A172 (cell line): Measurements from ENCODE around the gene HJURP. TPM values are rescaled to one million over a fixed set of nuclear protein-coding genes. Genes with fewer than 3 reads are reported as not detected.

Source experiments
- DNase-seq: peaks from one replicate; pipeline ENCODE4 v3.0.0-alpha.2; 2015; ENCODE audit warnings: low spot score
- total RNA-seq: library from RNA; depleted of rRNA; stranded (reverse); fragments of >200 nt; shearing (Covaris generic); gene quantifications from 2 replicates; pipeline ENCODE4 v1.2.3, GENCODE V29; 2014

HJURP gene
- total RNA-seq, 1 experiment from 2014 or later = 78.3 TPM

DNA sequence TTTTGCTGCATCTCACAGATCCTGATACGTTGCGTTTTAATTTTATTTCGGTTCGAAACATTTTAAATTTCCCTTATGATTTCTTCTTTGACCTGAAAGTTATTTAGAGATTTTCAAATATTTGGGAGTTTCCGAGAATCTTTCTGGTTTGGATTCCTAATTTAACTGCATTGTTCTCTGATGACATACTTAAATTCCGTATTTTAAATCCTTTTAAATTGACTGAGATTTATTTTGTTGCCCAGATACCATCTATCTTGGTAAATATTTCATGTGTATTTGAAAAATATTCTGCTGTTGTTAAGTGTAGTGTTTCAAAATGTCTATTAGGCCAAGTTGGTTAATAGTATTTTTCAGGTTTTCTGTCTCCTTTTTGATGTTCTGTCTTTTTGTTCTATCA lies 38.5 kb downstream of the HJURP start:
- DNase-seq = peak; percentile 23

DNA sequence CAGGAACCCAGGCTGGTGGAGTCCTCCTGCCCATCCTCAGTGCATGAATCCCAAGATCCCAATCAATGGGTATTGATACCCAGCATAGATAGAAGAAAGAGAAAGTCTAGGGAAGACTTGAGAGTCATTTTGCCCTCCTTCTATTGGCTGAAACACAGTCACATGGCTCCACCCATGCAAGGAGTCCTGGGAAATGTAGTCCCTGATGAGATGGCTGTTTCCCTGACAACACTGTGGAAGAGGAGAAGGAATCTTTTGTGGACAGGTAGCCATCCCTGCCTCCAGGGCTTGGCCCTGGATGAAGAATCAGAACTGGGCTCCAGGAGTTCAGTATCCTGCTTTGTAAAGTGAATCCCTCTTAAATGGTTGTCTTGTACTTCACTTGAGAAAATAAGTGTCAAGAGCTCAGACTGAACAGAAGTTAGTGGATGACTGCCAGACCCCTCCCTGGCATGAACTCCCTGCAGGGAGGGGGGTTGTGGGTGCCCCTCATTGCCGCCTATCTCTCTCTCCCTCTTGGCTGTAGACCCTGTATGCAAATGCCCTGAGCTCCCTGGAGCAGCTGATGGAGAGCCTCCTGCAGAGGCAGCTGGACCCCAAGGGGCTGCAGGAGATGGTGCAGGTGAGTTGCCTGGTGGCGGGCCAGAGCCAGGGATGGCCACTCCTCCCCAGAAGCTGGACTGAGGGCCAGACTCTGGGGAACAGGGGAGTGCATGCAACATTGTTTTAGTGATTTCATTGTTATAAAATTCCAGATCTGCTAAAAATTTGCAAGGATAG lies 40.1 kb downstream of the HJURP start:
- DNase-seq = no peak

DNA sequence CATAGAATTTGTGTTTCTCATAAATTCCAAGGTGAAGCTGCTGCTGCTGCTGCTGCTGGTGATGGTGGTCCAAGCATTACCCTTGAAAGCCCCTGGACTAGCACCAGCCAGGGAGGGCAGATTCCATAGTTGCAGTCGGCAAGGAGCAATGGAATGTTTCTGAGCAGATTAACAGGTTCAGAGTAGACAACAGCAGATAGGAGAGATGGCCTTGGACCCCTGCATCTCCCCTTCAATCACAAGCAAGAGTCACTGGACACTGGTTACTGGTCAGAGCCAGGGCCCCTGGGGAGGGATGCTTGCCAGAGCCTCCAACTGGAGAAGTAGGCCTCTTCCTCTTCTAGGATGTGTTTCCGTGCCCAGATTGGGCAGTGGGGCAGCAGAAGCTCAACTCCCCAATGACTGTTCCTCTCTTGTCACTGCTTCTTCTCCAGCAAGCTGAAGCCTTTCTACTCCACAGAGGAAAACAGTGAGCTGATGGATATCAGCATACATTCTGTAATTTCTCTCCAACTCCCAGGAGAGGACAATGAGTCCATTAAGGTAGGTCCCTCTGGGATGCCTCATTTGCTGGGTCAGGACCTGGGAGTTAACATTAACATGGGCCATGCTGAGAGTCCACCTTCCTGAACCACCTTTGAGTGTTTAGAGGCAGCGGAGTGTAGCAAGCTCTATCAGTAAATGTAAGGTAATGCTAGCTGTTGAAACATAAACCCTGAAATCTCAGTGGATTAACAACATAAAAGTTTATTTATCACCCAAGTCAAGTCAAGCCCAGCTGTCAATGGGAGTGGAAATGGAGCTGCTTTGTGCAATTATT lies 40.9 kb downstream of the HJURP start:
- no peak for DNase-seq

DNA sequence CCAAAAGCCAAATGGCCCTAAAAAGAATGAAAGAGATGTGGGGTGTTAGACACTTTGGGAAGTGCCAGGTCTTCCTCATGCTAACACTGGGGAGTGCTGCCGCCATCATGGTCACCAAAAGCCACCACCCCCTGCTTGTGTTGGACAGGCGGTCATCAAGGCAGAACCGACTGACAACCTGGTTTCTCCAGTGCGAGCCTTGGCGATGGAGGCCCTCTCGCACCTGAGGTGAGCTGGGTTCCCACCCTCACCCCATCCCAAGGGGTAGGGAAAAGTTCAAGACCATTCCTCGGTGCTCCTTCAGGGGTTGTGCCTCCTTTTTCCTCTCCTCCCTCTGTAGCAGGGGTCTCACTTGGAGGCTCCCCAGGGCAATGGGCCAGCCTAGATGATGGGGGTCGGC lies 42.6 kb downstream of the HJURP start:
- DNase-seq = no peak

DNA sequence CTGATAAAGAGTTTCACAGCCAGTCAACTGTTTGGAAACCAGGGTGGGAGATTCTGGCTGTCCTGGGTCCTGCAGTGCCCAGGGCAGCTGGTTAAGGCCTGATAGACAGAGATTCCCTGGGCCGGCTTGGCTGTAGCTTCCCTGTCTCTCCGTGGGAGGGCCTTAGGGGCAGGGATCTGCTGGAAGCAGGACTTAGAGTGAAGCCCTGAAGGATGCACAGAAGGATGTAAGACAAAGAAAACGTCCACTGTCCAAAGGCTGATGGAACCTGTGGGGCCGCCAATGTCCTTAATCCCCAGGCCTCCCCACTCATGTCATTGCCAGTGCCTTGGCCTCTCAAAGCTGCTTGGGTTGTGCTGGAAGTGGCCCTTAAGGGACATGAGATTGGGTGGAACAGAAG lies 43.2 kb downstream of the HJURP start:
- no peak for DNase-seq

DNA sequence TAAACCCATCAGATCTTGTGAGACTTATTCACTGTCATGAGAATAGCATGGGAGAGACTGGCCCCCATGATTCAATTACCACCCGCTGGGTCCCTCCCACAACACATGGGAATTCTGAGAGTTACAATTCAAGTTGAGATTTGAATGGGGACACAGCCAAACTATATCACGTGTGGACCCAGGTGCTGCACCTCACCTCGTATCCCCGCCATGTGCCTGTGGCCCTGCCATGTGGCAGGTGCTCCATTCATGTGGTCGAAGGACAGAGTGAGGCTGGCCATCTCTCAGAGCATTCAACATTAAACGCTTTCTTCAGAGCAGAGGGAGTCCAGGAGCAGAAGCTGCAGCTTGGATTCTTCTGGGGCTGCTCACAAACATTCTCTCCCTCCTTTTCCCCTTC lies 44.0 kb downstream of the HJURP start:
- DNase-seq = no peak

DNA sequence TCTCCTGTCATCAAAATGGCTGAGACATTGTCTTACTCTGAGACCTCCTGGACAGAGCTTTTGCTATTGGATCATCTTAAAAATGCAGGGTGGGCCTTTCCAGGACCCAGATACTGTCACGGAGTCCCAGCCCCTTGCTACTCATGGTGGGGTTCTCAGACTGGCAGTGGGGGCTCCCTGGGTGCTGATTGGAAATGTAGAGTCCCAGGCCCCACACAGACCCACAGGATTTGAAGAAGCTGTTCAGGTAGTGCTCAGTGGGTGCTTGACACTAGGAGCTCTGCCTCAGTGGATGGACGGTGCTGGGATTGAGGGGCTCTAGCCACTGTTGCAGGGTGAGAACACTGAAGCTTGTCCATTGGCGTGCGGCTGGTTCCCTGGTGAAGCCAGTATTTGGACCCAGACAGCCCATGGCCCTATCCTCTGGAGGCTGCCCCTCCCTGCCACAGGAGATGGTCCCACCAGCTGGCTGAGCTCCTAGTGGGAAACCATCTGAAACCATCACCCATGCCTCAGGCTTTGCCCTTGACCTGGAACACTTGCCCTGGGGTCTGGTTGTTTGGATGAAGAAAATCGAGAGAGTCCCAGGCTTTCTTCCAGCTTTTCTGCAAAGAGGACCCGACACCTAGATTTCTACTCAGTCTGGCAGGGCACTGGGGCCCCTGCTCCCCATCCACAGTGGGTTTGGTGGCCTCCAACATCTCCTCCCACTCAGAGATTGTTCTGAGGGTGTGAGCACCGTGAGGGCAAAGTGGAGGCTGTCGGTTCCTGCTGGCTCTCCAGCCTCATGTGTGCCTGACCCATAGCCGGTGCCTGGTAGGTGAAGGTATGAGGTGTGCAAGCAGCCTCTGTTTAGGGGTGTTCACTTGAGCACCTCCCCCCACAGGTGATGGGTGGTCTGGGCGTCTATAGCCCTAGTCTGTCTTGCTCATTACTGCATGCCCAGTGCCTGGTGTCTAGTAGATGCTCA lies 46.1 kb downstream of the HJURP start:
- DNase-seq = no peak

DNA sequence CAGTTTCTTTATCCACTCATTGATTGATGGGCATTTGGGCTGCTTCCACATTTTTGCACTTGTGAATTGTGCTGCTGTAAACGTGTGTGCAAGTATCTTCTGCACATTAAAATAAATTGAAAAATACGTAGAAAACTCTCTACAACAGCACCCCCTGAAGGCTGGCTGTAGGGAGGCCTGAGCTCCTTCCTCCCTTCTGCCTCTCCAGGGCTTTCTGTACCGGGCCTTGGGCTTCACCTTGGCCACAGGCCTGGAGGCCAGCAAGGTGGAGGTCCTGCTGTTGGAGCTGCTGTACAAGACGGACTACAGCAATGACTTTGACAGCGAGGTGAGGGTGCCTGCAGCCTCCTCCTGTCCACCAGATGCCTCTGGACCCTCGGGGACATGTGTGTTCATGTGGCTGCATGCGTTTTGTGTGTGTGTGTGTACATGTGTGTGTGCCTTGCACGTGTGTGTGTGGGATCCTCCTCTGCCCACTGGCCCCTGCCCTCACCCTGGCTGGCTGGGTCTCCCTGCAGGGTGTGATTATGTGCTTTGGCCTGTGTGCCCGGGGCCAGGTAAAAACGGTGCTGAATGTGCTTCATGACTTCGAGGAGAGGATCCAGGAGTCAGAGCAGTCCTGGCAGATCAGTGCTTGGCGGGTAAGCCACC lies 47.0 kb downstream of the HJURP start:
- DNase-seq = no peak

DNA sequence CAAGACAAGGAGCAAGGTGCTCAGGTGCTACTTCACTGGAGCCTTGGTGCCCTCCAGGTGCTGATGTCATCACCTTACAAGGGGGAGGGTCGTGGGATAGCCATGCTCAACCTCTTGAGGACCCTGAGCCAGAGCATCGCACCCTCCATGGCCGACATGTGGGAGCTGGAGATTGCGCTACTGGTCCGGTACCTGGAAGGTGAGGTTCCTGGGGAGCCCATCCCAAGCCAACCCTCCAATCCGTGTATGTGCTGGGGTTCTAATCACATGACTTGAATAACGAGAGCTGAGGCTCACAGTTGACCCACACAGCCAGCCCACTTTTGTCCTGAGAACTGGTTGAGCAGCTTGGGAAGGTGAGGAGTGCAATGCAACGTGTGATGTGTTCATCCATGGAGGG lies 50.3 kb downstream of the HJURP start:
- no peak for DNase-seq

DNA sequence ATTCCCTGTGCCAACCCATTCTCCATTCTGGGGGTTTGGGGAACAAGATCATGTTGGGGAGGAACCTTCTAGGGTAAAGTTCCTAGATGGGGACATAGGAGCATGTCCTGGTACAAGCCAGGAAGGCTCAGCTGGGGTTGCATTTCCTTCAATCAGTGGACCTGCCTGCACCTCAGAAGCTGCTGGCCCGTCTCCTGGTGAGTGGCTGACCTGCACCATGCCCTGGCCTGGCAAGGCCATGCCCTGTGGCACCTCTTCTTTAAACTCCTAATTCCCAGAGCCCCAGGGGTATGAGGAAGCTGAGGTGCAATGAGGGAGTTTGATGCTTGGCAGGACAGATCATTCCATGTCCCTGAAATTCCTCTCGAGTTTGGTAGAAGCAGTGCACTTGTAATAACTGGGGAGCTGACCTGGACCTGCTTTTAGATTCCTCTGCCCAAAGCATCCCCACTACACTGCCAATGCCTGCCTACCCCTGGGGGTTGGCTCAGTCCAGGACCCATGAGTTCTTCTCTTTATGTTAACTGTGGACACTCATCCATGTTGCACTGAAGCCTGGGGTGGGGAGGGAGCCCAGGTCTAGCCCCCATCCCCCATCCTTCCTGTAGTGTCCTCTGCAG lies 50.9 kb downstream of the HJURP start:
- DNase-seq = no peak

DNA sequence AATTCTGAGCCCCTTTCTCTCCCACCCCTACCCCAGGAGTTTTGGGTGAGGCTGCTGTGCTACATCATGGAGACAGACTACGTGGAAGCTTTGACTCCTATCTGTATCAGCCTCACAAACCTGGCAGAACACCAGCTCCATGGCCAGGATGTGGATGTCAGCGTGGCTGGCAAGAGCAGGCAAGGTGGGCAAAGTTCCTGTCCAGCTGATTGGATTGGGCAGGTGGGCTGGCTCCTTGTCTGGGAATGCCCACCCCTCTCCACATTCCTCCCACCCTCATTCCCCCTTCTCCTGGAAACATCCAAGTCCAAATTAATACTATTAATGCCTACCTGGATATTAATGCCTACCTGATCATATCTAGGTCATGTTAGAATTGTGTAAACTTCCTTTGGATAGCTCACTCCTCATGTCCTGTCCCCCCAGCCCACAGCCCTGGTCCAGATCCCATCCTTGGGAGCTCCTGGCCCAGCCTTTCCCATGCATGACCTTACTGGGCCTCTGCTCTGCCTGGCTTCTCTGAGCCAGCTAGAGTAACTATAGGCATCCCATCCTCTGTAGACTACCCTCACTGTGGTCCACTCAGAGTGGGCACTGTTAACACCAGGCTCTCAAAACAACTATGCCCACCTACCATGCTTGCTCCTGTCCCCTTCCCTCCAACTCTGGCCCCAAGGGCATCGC lies 52.1 kb downstream of the HJURP start:
- no peak for DNase-seq

DNA sequence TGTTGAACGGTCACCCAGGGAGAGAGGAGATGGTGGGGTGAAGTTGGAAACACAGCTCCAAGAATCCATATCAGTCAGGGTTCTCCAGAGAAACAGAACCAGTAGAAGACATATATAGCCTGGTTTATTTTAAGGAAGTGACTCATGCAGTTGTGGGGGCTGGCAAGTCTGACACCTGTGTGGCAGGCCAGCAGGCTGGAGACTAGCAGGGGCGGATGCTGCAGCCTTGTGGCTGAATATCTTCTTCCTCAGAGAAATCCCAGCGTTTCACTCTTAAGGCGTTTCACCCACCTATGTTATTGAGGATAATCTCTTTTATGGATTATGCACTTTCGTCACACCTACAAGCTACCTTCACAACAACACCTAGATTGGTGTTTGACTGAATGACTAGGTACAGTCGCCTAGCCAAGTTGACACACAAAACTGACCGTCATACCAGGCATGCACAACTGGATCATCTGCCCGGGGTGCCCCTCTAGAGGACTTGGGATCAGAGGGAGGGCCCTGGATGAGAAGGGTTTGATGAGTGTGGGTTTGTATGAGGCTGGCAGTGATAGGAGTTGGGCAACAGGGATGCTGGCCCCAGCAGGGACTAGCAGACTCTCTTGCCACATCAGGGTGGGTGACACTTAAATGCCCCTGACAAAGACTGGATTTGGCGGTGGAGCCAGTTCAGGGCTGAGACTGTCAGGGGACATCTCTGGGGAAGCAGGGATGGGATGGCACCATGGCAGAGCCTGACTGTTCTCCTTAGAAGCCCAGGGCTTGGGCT lies 52.8 kb downstream of the HJURP start:
- peak; percentile 85 for DNase-seq

DNA sequence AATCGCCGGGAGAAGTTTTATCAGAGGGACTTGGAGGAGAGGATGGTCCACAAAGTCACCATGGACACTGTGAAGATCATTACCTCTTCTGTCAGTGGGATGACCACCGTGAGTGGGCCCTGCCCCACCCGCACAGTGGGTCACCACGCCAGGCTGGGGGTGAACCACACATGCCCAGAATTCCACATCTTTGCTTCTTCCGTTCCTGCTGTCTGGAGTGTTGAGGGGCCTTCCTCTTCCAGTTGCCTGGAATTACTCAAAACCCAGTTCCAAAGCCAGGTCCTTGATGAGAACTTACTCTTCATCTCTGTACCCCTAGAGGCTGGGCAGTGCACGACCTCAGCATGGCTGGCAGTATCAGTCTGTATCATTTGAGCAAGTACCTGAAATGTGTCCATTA lies 54.1 kb downstream of the HJURP start:
- DNase-seq = no peak

DNA sequence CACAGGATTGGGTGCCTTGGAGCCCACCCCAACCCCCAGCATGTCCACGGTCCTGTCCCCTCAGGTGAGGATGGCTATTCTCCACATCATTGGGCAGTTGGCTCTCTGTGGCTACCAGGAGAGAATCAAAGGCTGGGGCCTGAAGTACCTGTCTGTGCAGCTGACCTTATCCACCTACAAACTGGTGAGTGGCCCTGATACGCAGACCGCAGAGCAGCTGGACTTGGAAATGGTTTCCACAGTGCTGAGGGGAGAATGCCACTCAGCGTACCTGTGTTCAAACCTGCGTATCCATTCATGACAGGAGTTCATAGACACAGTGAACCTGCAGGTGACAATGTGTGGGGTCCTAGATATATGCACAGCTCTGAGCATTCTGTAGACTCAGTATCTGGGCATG lies 54.6 kb downstream of the HJURP start:
- no peak for DNase-seq

DNA sequence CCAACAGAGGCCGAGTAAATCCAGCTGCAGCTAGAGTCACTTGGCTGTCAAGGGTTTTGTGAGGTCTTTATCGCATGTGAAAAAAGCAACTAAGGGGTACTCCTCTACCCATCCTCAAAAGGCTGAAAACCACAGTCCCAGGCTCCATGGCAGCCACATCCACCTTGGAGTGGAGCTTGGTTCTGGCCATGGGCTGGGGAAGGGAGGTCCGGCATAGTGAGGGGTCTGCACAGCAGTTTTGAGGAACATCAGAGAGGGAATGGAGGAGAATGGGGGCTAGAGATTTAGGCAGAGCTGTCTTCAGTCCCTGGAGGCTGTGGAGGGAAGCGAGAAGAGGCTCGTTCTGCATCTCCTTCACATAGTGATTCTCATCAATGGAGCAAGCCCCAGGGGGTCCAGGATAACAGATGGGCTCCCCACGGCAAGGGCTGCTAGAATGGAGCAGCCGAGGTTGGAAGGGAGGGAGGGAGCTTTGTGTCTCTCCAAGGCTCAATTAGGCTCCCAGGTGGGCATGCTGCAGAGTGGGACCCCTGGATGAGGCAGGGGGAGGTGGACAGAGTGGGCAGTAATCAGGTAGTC lies 55.2 kb downstream of the HJURP start:
- no peak for DNase-seq

DNA sequence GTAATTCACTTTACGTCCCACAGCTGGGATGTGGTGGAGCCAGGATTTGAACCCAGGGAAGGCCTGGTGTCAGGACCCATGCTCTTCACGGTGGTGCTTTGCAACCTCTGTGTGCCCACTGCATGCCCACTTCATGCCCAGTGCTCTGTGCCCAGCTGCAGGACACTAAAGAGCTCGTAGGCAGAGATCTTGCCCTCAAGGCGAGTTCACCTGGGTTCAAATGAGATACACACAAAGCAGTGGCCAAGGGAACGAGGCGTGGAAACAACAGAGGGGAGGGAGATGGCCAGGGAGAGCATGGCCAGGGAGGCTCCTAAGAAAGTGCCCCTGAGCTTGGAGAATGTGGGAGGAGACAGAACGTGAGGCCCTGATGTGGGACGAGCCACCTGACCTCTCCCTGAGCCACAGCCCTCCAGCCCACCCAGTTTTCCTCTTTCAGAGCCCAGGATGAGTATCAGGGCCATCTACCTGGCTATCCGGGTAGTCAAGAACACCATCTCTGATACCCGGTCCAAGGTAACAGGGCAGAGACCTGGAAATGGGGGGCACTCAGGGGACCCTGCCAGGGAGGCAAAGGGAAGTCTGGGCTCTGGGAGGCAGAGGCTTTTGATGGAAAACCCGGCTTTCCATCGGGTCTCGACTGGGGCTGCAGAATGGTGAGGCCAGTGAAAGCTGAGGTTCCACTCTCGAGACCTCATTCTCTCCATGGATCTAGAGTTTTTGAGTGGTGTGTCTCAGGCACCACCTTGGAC lies 55.8 kb downstream of the HJURP start:
- no peak for DNase-seq

DNA sequence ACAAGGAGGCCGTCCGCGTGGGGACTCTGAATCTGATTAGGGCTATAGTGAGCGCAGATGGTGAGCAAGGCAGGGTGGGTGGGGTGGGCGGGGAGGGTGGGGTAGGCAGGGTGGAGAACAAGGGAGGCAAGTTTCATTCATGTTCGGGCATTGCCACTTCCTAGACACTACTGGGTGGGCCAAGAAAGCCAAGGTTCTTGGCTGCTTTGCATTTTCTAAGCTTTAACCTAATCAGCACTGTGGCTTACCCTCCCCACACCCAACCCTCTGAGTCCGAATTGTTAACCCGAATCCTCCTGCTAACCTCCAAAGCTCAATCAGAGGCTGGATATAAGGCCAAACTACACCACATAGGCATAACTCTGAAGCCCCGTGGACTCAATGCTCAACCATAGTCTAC lies 58.1 kb downstream of the HJURP start:
- no peak for DNase-seq

DNA sequence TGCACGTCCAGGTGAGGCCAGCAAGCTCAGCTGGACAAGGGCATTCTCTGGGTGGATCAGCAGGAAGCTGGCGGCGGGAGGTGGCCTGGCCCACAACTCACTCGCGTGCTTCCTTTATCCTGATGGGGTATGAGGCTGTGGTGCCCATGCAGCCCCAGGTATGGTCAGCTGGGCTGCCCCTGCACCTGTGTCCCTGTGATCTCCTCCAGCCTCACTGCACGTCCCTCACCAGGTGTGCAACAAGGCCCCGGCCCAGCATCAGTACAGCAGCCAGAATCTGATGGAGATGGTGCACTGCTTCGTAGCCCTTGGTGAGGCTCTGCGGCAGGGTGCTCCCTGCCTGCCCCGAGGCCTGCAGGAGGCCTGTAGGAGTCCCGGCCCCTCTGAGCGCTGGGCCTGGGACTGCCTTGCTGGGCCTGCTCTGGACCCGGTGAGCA lies 58.6 kb downstream of the HJURP start:
- no peak for DNase-seq
